Measurements from ENCODE around the gene SYDE1.

Gene SYDE1

DNA sequence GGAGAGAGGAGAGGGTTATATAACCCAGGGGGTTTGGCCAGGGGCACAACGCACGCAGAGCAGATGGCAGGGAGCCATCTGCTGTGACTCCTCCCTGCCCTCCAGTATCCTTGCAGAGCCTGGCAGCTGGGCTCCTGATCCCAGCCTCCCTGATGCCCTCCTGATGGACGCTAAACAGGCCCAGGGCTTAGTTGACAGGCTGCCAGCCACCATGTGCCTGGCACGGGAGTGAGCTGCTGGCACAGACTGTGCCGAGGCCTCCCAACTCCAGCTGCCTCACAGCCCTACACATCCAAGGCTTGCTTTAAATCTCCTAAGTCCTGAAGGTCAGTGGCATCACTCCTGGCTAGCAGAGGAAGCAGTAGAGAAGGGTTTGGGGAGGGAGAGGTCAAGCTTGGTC, 16.7 kb downstream of the SYDE1 start:
- DNase-seq (ENCODE audit: insufficient read length, low spot score) (no peak), FAIRE-seq (no peak)

DNA sequence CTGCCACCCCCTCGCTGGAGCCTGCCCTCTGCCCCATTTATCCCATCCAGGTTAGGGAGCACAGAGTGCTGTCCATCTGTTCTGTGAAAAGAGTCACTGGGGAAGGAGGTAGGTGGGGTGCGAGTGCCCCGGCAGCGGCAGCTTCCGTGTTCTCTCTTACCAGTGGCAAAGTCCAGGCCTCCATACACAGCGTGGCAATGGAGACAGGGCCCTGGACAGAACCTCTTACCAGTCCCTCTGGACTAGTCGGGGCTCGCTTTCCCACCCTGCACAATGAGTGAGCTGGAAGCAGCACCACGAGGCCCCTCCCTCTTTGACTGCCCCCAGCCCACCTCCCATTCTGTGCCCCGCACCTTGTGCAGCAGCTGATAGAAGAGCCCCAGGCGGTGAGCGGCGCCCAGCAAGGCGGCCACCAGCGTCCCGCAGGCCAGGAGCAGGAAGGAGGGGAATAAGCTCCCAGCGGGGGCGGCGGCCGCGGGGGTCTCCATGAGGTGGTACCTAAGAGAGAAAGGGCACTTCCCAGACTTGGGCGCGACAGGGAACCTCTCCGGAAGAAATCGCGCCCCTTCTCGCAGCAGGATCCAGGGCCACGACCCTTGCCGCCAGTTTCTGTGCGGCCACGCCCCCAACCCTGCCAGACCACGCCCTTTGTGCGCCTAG, 17.5 kb downstream of the SYDE1 start:
- FAIRE-seq (no peak), DNase-seq (ENCODE audit: insufficient read length, low spot score) (no peak)

DNA sequence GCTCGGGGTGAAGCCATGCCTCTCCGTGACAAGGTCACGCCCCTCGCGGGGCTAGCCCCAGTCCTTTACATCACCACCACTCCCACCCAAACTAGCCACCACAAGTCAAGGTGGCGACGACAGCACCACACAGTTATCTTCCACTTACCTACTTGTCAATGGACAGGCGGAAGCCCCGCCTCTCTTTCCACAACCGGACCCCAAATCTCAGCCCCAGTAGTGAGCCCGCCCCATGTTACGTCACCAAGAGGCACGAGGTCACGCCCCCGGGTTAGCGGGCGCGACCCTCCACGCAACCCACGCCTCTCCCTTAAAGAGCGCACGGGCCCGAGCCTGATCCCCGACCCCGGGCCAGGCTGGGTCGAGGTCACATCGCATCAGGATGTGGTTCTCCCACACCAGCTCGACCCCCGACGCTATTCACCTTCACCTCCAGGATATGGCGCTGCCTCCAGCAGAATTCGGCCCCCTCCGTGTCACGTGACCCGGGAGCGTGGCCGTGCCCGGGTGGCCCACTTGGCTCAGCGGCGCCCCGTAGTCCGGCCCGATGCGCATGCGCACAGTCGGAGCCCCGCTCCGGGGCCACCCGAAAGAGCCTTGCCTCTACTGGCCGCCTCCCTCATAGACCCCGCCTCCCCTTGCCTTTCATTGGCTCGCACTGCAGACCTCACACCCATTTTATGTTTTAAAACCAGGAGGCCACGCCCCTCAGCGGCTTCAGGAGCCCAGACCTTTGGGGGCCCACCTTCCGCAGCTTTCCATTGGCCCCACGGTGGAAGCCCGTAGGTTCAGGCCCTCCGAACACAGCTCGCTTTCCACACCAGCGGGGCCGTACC, 18.2 kb downstream of the SYDE1 start:
- FAIRE-seq, result peak; percentile 99
- peak; percentile 99 for DNase-seq (ENCODE audit: insufficient read length, low spot score)

DNA sequence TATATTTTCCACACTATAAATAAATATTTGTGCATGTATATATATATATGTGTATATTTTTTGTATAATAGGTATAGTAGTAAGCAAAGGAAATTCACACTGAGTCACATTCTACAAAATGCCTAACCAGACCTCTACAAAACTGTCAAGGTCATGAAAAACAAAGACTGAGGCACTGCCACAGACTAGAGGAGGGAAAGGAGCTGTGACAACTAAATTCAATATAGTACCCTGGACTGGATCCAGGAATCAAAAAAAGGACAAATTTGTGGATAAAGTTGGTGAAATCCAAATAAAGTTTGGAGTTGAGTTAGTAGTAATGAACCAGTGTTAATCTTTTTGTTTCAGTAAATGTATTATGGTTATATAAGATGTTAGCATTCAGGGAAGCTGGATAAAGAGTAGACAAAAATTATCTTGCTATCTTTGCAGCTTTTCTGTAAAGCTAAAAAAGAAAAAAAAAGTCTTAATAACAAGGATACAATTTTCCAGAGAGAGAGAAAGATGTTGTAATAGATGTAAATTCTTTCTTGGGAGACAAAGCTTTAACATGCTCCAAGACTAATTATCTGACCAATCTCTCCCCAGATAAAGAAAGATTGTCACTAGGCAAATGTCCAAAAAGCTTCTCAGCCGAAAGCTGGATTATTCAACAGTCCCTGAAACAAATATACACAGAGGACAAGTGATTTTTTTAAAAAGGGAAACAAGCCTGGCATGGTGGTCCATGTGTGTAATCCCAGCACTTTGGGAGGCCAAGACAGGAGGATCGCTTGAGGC, 19.1 kb downstream of the SYDE1 start:
- DNase-seq (ENCODE audit: insufficient read length, low spot score) (no peak), FAIRE-seq (no peak)

DNA sequence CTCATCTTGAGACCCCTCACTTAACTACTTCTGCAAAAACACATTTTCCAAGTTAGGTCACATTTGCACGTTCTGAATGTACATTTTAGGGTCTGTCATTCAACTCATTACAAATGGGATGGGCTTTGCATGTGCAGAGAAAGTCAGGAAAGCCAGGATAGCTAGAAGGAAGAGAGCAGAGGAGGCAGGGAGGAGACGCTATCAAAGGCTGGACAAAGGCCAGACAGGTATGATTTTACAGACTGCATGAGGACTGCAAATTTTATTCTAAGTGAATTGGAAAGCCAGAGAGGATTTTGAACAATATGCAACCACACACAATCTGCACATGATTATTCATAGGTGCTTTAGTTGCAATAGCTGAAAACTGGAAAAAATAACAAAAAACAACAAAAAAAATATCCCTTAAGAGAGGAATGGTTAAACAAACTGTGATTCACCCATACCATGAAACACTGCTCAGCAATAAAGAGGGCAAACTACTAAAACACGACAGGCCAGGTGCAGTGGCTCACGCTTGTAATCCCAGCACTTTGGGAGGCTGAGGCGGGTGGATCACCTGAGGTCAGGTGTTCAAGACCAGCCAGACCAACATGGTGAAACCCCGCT, 21.1 kb downstream of the SYDE1 start:
- no peak for FAIRE-seq
- DNase-seq (ENCODE audit: insufficient read length, low spot score), result no peak

DNA sequence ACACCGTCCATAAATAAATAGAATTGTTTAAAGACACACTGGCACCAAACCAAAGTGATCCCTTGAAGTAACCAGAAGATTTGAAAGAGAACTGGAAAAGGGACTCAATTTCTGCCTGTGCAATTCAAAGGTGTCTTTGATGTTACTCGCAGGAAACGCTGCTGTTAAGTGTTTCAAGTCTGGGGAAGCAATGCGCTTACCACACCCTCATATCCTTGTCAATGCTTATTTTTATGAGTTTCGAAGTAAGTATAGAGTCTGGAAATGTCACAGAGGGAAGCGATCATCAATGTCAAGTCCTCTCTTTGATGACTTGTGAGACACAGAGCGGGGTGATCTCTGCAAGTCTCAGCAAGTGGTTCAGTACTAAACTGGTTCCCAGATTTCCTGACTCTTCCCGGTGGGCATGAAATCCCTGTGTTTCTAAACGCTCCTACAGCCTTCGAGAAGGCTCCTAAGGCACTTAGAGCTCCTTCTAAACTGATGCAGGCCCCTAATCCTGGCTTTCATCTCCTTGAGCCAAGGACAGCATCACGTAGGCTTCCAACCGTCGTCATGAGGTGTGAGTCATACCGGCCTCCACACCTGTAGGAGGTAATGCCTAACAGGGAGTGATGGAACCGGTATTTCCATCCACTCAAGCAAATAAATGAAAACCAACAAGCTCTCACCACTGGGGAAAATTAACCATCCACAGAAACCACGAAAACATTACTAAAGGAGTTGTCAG, 22.8 kb downstream of the SYDE1 start:
- no peak for FAIRE-seq

DNA sequence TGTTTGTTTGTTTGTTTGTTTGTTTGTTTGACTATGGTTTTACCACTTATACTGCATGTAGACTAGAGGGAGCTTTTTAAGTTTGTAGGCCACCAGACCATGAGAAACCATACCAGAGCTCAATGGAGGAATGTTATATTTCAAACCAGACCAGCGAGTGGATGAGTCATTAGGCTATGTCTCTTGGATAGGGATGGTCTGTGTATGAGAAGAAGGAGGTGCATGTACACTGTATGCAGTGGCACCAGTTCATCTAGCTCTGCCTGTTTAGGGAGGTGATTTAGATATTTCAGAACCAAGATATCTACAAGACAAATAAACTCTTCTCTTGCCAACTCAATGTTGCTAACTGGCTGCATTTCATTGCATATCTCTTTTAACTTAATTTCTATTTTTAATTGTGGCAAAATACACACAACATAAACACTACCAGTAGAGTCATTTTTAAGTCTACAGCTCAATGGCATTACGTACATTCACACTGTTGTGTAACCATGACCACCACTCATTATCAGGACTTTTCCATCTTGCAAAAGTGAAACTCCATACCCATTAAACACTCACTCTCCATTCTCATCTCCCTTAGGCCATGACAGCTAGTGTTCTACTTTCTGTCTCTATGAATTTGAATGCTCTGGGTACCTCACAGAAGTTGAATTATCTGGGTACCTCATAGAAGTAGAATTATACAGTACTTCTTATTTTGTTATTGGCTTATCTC, 29.2 kb downstream of the SYDE1 start:
- FAIRE-seq (no peak), DNase-seq (ENCODE audit: insufficient read length, low spot score) (no peak)

More for the DNA sequence above, 22.8 kb downstream of the SYDE1 start:
- no peak for DNase-seq (ENCODE audit: insufficient read length, low spot score)

DNA sequence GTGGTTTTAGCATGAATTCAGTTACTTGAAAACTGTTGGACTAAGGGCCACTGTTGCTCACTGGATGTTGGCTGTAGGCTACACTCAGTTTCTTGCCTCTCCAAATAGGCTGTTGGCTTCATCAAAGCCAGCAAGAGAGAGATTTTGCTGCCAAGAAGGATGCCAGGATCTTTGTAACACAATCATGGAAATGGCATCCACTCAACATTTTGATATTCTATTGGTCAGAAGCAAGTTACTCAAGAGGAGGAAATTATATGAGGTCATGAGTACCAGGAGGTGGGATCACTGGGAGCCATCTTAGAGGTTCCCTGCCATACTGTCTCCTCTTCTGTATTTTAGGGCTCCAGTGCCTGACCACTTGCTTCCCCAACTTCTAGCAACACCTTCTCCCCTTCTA, 30.6 kb downstream of the SYDE1 start:
- FAIRE-seq, result no peak
- DNase-seq (ENCODE audit: insufficient read length, low spot score), result no peak

DNA sequence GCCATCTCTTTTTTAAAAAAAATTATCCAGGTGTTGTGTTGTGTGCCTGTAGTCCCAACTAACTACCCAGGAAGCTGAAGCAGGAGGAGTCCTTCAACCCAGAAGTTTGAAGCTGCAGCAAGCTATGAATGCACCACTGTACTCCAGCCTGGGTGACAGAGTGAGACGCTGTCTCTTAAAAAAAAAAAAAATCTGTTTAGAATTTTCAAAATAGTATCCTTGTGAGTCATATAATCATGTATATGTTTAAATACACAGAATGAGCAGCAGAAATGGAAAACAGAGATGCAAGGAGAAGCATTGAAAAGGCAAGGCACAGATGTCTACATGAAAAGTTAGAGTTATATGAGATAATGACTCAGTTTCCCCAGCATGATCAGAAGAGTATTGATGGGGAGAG, 31.2 kb downstream of the SYDE1 start:
- FAIRE-seq (no peak), DNase-seq (ENCODE audit: insufficient read length, low spot score) (no peak)

DNA sequence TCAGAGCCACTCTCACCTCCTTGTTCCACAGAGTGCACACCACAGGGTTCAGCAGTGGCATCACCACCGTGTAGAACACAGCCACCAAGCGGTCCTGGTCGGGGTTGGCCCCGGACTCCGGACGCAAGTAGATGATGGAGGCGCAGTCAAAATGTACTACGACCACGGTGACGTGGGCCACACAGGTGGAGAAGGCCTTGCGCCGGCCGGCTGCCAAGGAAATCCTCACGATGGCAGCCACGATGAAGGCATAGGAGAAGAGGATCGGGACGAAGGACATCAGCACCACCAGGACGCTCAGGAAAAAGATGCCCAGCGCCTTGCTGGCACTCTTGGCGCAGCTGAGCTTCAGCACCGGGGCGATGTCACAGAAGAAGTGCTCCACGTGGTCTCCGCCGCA, 33.9 kb downstream of the SYDE1 start:
- no peak for FAIRE-seq
- DNase-seq (ENCODE audit: insufficient read length, low spot score), result no peak

DNA sequence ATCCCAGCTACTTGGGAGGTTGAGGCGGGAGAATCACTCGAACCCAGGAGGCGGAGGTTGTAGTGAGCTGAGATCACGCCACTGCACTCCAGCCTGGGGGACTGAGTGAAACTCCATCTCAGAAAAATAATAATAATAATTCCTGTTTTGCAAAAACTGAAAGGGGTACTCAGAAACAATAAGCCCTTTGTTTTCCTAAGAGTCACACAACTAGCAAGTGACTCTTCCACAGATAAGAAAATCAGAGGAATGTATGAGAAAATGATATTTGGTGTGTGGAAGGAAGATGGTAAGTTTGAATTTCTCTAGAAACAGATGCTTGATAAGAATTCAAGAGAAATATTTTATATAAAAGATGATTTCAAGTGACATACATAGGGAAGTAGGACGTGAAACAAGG, 35.1 kb downstream of the SYDE1 start:
- no peak for DNase-seq (ENCODE audit: insufficient read length, low spot score)
- no peak for FAIRE-seq

DNA sequence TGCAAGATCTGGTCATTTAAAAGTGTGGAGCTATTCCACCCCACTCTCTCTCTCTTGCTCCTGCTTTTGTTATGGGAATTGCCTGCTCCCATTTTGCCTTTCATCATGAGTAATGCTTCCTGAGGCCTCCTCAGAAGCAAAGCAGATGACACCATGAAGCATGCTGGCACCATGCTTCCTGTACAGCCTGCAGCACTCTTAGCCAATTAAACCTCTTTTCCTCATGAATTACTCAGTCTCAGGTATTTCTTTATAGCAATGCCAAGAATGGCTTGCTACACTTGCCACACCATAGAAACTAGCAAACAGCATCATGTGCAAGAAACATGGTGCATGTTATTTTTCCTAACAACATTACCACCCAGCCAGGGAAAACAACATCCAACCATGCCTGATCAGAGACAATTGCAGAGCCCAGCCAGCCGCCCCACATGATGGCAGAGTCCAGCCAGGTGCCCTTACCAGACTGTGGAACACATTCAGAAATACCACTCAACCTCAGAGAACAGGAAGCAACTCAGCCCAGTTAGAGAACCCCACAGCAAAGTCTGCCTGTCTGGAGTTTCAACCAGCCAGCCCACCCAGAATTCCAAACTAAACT, 36.9 kb downstream of the SYDE1 start:
- DNase-seq (ENCODE audit: insufficient read length, low spot score) (no peak), FAIRE-seq (no peak)

DNA sequence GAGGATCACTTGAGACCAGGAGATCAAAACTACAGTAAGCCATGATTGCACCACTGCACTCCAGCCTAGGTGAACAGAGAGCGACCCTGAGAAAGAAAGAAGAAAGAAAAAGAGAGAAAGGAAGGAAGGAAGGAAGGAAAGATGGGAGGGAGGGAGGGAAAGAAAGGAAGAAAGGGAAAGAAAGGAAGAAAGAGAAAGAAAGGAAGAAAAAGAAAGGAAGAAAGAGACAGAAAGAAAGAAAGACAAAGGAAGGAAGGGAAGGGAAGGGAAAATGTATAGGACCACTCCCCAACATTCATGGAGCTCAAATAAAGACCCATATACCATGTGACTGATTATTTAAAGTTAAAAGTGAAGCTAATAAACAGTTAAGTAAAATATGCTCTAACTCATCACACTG, 39.9 kb downstream of the SYDE1 start:
- FAIRE-seq (no peak), DNase-seq (ENCODE audit: insufficient read length, low spot score) (no peak)

DNA sequence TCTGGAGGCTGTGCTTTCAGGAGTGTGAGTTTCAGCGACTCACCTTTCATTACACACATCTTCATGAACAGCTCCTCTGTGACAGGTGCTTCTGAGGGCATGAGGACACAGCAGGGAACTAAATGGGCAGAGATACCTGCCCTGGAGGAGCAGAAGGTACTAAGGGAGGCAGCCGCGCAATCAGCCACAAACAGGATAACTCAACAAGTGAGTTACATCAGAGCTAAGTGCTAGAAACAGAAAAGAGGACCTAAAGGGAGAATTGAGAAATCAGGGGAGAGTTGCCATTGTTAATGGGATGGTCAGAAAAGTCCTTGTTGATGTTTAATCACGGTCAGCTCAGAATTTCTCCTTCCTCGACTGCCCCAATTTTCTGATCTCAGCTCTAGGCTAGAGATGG, 42.5 kb downstream of the SYDE1 start:
- DNase-seq (ENCODE audit: insufficient read length, low spot score) (no peak), FAIRE-seq (no peak)

DNA sequence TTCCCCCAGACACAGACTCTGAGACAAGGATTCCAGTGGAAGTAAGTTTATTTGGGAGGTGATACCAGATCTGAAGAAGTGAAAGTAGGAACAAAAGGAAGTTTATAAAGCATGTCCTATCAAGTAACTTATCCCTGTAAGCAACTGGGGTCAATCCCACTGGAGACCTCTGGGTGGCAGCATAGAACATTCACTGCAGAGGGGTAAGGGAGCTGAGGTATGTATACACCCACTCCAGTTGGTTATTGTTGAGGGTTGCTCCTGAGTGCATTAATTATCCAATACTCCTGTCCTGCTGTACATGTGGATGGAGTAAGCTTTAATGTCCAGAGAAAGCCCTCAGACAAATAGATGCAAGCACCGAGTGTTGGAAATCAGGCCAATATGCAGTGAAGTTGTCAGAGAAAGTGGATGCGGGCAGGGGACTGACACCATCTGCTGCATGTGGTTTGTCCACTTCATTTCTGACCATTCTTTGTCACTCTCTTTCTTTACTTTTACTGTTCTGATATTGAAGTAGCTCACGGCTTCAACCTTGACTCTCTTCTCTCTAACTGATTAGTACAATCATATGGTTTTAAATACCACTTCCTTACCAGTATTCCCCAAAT, 46.9 kb downstream of the SYDE1 start:
- FAIRE-seq (no peak), DNase-seq (ENCODE audit: insufficient read length, low spot score) (no peak)

DNA sequence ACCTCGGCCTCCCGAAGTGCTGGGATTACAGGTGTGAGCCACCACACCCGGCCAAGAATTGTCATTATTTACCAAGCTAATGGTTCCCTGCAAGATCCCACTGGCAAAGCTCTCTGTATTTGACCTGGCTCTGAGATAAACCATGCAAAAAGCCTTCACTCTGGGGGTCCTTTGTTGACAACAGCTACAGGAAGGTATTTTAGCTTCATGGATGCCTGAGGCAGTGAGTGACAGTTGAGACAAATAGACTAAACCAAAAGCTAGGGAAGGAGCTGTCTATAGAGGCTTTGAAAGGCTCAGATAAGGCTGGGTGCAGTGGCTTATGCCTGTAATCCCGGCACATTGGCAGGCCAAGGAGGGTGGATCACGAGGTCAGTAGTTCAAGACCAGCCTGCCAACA, 48.1 kb downstream of the SYDE1 start:
- no peak for FAIRE-seq
- no peak for DNase-seq (ENCODE audit: insufficient read length, low spot score)

DNA sequence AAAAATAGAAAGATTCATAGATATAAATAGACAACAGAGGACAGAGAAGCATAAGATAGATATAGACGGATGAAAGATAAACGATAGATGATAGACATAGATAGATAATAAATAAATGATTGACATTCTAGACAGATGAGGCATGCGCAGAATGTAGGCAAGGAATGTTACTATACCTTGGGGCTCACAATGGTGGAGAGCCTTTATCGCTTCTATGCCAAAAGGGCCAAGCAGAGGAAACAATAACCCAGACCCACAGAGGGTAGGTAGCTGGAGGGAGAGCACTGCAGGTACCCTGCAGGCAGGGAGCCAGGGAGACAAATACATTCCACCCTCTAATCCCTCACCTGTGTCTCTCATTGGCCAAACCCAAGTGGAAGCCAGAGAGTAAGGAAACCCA, 49.2 kb downstream of the SYDE1 start:
- FAIRE-seq, result no peak

DNA sequence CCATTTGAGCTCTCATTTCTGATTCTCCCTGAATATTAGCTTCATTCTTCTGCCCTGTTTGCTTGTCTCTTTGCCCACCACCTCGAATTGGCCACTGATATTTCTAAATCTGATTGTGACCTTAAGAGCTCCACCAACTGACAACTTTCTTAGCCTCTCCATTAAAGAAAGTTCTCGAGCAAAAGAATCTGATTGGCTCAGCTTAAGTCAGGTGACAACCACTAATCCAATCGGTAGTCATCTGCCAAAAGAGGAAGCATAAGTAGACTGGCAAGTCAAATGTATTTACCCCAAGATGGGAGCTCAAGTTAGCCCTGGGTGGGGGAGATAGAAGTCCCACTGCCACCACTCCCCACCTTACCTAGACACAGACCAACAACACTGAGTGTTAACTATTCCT, 52.0 kb downstream of the SYDE1 start:
- no peak for FAIRE-seq
- DNase-seq (ENCODE audit: insufficient read length, low spot score), result no peak

More for the DNA sequence above, 49.2 kb downstream of the SYDE1 start:
- no peak for DNase-seq (ENCODE audit: insufficient read length, low spot score)

All from HTR-8/SVneo (cell line).